ENCODE data around the gene BPIFB4.

- TF ChIP-seq, protein P1, sequence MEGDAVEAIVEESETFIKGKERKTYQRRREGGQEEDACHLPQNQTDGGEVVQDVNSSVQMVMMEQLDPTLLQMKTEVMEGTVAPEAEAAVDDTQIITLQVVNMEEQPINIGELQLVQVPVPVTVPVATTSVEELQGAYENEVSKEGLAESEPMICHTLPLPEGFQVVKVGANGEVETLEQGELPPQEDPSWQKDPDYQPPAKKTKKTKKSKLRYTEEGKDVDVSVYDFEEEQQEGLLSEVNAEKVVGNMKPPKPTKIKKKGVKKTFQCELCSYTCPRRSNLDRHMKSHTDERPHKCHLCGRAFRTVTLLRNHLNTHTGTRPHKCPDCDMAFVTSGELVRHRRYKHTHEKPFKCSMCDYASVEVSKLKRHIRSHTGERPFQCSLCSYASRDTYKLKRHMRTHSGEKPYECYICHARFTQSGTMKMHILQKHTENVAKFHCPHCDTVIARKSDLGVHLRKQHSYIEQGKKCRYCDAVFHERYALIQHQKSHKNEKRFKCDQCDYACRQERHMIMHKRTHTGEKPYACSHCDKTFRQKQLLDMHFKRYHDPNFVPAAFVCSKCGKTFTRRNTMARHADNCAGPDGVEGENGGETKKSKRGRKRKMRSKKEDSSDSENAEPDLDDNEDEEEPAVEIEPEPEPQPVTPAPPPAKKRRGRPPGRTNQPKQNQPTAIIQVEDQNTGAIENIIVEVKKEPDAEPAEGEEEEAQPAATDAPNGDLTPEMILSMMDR (conservative IDR thresholded peaks at IDR 0.05; ENCODE audit: low read depth in 2 of 2) = no peak
- TF ChIP-seq POLR2AphosphoS5 (IDR thresholded peaks at IDR 0.05; ENCODE audit: low read depth) = no peak
- TF ChIP-seq, protein P2, sequence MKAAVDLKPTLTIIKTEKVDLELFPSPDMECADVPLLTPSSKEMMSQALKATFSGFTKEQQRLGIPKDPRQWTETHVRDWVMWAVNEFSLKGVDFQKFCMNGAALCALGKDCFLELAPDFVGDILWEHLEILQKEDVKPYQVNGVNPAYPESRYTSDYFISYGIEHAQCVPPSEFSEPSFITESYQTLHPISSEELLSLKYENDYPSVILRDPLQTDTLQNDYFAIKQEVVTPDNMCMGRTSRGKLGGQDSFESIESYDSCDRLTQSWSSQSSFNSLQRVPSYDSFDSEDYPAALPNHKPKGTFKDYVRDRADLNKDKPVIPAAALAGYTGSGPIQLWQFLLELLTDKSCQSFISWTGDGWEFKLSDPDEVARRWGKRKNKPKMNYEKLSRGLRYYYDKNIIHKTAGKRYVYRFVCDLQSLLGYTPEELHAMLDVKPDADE (IDR thresholded peaks at IDR 0.05) = no peak
- no peak for TF ChIP-seq EZH2 (IDR thresholded peaks at IDR 0.05; ENCODE audit: low read depth, unreplicated experiment)
- no peak for TF ChIP-seq EZH2phosphoT487 (IDR thresholded peaks at IDR 0.05; ENCODE audit: unreplicated experiment)
- TF ChIP-seq ZNF114 (CRISPR knock-in tag; IDR thresholded peaks at IDR 0.05) = no peak
- TF ChIP-seq, protein P3, sequence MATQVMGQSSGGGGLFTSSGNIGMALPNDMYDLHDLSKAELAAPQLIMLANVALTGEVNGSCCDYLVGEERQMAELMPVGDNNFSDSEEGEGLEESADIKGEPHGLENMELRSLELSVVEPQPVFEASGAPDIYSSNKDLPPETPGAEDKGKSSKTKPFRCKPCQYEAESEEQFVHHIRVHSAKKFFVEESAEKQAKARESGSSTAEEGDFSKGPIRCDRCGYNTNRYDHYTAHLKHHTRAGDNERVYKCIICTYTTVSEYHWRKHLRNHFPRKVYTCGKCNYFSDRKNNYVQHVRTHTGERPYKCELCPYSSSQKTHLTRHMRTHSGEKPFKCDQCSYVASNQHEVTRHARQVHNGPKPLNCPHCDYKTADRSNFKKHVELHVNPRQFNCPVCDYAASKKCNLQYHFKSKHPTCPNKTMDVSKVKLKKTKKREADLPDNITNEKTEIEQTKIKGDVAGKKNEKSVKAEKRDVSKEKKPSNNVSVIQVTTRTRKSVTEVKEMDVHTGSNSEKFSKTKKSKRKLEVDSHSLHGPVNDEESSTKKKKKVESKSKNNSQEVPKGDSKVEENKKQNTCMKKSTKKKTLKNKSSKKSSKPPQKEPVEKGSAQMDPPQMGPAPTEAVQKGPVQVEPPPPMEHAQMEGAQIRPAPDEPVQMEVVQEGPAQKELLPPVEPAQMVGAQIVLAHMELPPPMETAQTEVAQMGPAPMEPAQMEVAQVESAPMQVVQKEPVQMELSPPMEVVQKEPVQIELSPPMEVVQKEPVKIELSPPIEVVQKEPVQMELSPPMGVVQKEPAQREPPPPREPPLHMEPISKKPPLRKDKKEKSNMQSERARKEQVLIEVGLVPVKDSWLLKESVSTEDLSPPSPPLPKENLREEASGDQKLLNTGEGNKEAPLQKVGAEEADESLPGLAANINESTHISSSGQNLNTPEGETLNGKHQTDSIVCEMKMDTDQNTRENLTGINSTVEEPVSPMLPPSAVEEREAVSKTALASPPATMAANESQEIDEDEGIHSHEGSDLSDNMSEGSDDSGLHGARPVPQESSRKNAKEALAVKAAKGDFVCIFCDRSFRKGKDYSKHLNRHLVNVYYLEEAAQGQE (IDR thresholded peaks at IDR 0.05; ENCODE audit: unreplicated experiment) = no peak
- no peak for TF ChIP-seq ZNF331 (CRISPR knock-in tag; IDR thresholded peaks at IDR 0.05; ENCODE audit: low read depth)
These were observed 54.0 kb downstream of the BPIFB4 start for GRCh38 chr20:33133373-33133941.

All from GM23338 (cell line).